HG03108 (cell line): ENCODE data around the gene BCAS1.

Source experiments
- ATAC-seq: cut with Tn5 transposase; IDR thresholded peaks from one replicate; pipeline ENCODE4 v1.9.1; 2021; ENCODE audit warnings: moderate library complexity; ENCODE audit not compliant: unreplicated experiment

BCAS1 gene

DNA sequence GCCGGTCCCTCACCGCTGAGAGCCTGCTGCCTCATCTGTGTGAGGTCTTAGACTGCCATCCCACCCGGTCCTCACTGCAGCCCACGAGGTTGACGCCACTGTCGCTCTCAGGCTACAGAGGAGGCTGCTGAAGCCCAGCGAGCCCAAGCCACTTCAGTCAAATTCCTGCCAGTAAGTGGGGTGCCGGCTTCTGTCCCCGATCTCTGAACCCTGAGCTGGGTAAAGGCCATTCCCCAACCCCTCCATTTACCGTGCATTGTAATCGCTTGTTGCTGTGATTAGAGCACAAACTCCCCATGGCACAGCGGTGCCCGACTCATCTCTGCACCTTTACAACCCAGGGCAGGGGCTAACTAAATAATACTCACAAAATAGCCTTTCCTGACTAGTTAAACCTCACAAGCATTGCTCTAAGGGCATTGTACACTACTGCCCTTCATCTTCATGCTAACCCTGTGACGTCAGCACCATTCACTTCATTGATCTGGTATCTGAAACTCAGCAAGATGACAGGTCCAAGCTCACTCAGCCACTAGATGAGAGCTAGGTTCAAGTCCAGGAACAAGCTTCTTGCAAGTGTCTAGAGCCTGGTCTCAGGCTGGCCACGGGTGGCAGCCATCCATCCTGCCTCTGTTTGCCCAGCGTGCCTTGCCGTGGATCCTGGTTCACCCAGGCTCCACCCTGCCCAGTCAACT lies 122.7 kb downstream of the BCAS1 start:
- ATAC-seq, result no peak

DNA sequence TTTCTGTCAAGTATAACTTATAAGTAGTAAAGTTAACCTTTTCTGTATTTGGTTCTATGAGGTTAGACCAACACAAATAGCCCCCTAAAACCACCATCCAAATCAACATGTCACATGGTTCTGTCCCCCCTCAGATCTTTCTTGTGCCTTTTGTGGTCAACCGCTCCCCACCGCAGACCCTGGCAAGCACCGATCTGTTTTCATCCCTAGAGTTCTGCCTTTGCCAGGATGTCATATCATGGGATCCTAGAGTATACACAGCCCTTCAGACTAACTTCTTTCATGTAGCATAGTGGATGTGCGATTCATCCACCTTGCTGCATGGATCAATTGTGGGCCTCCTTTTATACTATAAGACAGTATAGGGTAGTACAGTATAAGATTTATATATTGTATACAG lies 124.3 kb downstream of the BCAS1 start:
- no peak for ATAC-seq

- no peak for ATAC-seq
Measured at GRCh38 chr20:53945478-53945877, 124.9 kb downstream of the BCAS1 start.

DNA sequence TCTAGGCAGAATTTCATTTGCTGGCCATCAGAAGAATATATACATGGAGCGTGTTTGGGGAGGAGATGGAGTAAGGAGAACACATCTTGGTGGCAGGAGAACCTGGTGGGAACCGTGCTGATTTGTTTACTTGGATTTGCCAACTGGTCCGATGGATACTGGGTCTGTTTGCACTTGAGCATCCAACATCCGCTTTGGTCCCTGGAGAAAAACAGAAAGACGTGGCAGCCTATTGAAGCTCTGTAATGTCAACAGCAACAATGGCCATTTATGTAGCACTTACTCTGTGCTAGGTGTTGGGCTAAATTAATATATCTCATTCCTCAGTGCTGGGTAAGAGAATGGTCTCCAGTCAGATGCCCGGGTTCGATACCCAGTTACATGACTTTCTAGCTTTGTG lies 125.6 kb downstream of the BCAS1 start:
- ATAC-seq, result no peak

DNA sequence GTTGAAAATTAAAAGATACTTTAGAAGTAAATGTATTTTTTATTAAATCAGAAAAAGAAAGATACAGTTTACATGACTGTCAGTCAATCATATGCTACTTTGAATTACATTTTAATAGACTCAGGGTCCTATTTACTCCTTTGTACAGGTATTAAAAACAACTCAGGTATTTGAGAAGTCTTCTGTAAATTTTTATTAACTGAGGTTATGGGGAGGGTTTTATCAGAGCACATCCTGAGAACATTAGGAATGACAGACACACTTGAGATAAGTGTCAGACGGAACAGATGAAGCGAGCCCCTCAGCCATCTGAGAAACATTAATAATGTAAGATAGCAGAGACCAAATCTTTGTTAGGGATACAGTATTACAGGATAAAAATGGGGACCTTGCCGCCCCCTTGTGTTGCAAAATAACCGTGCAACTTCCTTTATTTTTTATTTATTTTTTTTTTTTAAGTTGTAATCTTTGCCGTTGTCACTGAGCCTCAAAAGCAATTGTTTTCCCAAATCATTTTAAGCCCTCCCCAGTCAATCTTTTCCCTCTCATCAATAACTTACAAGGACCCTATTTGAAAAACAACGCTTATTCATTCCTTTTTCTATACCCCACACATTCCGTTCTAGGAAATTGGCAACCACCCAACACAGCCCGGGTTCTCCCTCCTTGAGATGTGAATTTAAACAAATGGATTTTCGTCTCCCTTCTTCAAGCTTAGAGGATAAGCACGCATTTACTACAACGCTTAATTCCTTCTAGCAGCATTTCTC lies 126.7 kb downstream of the BCAS1 start:
- no peak for ATAC-seq

GRCh38 chr20:53942973-53943372 lies 127.4 kb downstream of the BCAS1 start:
- no peak for ATAC-seq

GRCh38 chr20:53942472-53942816 lies 128.0 kb downstream of the BCAS1 start:
- ATAC-seq, result no peak

GRCh38 chr20:53941680-53942471 lies 128.5 kb downstream of the BCAS1 start:
- peak; percentile 63 for ATAC-seq

DNA sequence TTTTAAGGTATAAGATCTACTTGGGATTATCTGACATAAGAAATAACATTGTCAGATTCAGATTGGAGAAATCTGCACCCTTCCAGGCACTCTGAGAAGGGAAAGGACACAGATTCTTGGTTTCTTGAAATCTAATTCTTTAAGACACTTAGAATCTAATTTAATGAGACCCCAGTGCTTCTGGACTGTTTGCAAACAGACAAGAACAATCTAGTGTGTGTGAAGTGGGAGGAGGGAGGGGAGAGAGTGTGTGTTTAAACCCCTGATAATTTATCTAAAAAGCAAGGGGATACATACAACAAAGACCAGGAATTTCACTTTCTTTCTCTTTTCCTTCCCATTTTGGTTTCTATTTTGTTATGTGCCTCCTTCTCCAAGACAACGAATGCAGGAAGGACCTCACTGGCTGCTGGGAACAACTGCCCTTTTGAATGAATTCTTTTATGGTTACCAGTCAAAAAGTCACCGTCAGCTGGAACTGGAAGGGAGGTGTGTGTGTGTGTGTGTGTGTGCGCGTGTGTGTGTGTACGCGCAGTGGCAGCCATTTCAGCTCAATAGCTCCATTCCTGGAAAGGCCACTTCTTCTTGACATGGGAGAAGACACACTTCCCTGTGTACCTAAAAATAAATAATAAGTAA lies 129.4 kb downstream of the BCAS1 start:
- no peak for ATAC-seq

GRCh38 chr20:53940360-53940702 lies 130.1 kb downstream of the BCAS1 start:
- no peak for ATAC-seq

DNA sequence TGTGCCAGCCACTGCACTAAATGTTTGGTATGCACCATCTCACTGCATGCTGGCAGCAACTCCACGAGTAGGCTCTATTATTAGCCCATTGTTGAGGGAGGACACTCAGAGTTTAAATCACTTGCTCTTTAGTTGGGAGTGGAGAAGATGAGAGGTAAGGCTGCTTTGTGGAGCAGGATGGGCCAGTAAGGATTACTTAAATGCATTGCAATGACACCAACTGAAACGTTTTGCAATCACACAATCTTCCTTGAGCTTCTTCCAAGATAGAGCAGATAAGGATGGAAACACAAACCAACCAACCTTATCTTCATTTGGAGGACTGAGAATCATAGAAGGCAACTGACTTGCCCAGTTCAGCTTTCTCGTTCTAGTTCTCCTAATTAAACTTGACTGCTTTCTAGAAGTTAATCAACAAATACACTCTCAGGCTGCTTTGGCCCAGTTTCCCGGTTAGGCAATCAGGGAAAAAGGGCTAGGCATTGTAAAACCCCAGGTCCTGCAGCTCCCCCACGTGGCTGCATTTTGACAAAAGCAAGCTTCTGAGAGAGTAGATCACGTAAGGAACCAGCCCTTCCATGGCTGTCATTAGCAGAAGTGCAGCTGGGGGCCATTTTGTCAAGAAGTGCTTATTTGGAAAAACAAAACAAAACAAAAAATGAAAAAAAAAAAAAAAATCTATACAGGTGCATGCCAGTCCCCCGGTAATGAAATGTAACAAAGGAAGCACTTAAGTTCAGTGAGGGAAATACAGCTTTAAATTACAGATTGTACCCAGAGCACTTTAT lies 130.6 kb downstream of the BCAS1 start:
- ATAC-seq, result peak; percentile 47

DNA sequence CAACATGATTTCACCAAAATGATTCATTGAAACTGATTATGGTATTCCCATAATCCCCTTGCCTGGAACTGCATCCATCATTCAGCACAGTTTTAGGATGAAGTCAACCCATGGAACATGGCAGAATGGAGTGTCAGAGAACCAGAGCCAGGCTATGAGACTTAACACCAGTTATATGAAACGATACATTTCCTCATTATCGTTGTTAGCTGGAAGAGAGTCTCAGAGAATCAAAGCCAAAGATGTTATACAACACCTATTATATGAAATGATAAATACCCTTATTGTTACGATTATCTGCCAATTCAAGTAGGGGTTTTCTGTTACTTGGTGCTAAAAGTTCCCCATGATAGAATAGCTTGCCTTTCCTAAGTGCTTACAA lies 131.2 kb downstream of the BCAS1 start:
- ATAC-seq, result no peak

- ATAC-seq, result no peak
Measured at GRCh38 chr20:53938739-53939138, 131.7 kb downstream of the BCAS1 start.

GRCh38 chr20:53937929-53938367 lies 132.4 kb downstream of the BCAS1 start:
- ATAC-seq, result no peak

DNA sequence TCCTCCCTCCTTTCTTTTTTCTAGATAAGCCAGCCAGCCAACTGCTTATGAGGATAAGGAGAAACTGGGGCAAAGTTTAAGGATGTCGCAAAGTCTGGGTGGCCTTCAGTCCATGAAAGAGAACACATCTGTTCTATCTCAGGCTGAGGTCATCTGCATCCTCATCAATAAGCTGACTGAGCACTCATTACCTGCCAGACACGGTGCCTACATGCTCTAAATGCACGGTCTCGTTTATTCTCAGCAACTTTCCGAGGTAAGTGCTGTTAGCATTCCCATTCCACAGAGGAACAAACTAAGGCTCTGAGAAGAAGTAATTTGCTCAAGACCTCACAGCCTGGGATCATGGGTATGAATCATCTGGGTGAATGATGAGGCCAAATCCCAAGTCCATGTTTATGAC lies 133.1 kb downstream of the BCAS1 start:
- ATAC-seq, result no peak

GRCh38 chr20:53935344-53936084 lies 134.9 kb downstream of the BCAS1 start:
- ATAC-seq, result no peak

DNA sequence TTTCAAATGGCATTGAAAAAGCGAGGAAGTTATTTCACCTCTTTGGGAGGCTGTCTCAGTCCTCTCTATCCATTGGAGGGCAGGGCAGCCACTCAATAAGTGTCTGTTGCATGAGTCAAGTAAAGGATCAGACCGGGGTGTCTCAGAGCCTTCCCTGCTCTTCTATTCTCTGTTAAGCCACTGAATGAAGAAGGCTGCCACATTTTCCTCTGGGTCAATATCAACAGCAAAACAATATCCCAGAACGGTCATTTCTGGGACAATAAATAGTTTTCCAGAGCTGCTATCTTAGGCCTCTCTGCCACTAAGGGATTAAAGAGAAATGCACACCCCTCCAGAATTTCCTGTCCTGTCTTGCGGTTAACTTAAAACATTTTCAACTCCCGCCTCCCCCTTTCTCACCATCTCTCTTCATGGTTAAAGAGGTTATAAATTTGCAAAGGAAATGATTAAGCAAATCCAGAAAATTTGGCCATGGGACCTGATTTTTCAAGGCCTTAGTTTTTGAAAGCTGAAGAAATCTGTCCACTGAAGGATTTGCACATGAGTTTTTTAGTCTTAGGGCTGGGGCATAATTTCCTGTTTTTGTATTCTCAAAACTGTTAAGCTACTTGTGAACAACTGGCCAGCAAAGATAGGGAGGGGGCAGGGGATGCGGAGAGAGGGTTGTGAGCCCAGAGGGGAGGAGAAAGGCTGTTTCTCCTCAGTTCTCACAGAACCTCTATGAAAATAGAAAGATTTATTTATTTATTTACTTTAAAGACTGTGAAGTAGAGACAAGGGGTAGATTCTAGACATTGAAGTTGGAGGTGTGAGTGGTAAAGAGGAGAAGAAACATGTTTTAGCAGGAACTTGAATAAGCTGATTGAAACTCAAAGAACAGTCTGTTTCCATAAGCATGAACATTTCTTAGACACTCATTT lies 135.7 kb downstream of the BCAS1 start:
- ATAC-seq, result no peak

- no peak for ATAC-seq
Measured at GRCh38 chr20:53933232-53933846, 137.1 kb downstream of the BCAS1 start.
